NCI-H446 (cell line): ENCODE measurements around the gene CRTAC1.
"Not testable (repeated sequence)": the region's sequence is repeated elsewhere in the genome, so short reads cannot be mapped to it uniquely, and the experiment has no call there.

Source experiments
- DNase-seq, 2 experiments: peaks; one replicate each; lab custom pipeline; 2025; lab: John Stamatoyannopoulos, UW

The CRTAC1 gene

DNA sequence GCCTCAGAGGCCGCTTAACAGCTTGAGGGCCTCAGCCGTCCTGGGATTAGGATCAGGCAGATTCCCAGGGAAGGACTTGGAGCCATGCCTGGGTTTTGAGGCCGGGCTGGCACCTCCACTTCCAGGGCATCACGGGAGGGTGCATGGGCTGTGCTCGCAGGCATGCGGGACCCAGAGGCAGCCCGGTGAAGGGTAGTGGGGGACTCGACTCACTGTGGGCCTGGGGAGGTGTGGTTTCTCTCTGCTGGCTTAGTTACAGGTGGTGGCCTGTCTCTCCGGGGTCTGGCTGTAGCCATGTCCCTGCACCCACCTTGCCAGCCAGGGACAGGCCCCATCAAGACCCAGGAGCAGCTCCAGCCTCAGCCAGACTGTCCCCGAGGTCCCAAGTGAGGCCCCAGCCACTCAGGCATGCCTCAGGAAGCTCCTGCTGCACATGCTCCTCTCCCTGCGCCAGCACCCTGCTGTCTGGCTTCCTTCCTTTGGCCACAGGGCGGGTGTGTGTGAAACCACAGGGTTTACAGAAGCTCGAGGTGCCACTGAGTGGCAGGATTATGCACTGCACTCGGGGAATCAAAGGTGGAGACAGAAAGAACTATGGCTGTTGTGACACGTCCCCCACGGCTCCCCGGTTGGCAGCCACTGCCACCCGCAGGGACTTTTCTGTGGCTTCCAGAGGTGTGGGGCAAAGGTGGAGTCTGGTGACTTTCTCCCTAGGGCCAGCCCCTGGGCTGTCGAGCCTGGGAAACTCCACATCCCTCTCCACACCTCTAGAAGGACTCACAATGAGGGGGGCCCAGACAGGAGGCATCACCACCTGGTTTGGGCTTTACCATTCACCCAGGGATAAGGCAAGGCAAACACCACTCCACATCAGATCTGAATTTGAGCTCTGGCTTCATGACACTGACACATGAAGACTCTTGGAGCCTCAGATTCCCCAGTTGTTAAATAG is 161.1 kb downstream of the CRTAC1 start:
- peak; percentile 42 to 85 for DNase-seq

DNA sequence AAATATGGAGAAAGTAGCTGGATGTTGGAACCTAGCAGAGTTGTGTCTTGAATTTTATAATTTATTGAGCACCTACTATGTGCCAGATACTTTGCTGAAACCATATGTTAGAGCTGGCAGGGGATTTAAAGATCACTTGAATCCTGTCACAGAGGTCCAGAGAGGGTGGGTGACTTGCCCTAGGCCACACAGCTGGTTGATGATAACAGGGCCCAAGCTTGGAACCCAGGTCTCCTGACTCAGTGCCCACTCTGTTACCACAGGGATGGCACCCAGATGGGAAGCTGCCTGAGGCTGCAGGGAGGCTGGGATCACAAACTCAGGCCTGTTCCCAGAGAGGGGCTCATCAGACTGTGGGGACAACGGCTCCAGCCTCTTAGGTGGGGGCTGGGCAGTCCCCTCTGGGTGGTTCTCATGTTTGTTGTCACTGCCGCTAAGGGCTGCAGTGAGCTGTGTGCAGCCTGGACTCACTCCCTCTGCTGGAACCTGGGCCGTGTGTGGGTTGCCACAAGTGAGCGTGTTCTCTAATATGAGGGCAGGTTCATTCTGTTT is 162.2 kb downstream of the CRTAC1 start:
- no peak for DNase-seq

DNA sequence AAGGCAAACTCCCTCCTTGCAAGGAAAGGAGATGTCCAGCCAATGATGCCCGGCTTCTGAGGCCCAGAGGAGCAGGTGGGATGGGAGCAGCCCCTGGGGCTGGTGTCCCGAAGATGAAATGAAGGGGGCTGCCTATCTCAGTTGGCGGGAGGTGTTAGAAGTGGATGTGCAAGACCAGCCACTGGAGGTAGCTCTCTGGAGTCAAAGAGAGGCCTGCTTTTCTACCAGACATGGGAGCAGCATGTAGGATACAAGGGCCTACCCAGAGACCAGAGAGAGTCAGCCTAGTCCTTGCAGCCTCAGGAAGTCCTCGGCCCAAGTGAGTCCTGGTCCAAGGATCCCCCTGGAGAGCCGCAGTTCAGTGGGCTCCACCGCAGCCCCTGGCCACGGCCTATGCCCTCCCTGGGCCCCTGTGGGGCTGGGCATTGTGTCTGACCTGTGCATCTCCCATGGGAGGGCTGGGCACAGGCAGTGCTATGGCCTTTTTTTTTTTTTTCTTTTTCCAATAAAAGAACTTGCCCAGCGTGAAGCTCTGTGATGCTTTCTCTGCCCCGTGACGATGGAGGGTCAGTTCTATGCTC is 163.1 kb downstream of the CRTAC1 start:
- DNase-seq, result no peak

DNA sequence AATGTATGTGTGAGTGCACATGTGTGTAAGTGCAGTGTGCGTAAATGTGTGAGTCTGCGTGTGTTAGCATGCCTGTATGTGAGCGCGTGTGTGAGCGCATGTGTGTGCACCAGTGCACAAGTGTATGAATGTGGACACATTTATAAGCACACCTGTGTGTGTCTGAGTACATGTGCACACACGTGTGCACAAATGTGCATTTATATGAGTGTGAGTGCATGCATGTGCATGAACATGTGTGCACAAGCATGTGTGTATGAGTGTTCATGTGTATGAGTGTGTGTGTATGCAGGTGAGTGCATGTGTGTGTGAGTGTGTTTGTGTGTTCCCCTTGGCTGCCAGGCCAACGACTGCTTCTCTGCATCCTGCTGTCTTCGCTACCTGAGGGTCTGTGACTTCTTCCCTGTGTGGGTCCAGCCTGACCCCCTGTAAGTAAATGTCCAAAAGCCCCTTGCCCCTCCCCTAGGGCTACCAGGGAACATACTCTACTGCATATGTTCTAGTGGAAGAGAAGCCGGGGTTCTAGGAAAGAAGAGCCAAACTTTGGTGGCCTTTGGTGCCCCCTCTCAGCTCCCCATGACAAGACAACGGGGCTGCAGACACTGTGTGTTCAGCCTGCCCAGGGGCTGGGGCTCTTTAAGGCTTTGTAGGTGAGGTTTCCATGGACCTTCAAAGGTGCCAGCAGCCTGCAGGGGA is 163.7 kb downstream of the CRTAC1 start:
- DNase-seq, result no peak

DNA sequence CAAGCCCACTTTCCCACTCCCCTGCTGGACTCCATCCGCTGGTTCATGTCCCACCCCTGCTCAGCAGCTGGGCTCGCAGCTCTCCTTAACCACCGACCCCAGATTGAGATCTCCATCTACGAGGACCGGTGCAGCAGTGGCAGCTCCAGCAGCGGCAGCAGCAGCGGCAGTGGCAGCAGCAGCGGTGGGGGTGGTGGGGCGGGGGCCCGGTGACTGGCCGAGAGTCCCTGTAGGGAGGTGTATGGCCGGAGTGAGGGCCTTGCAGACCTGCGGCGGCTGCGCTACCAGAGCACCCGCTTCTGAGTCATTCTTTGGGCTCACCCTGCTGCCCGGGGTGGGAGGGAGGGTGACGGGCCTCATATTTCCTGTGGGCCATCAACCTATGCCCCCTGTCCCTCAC is 164.9 kb downstream of the CRTAC1 start:
- DNase-seq, result no peak

DNA sequence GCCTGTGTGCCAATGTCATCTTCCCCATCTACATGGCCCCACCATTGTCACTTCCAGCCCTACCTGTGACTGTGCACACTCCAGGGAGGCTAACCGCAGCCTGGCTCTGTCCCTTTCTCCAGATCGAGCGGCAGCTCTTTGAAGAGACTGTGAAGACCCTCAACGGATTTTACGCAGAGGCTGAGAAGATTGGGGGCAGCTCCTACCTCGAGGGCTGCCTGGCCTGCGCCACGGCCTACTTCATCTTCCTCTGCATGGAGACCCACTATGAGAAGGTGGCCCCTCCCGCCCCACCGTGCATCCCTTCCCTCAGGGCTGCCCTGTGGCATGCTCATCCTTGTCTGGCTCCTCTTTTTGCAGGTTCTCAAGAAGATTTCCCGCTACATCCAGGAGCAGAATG is 166.6 kb downstream of the CRTAC1 start:
- DNase-seq, result no peak

DNA sequence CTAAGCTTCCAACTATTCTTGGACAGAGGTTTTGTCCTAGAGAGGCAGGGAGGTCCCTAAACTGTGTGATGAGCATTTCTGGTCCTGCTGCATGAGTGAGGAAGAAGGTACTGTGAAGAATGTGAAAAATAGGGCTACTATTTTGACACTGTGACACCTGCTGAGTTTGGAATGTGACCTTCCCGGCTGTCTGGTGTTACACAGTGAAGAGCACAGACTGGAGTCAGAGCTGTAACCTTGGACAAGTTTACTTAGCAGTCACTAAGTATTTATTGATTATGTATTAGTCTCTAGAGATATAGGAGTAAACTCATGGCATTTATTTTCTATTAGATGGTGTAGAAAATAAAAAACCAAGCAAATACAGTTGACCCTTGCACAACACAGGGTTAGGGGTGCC is 168.5 kb downstream of the CRTAC1 start:
- DNase-seq, result no peak

DNA sequence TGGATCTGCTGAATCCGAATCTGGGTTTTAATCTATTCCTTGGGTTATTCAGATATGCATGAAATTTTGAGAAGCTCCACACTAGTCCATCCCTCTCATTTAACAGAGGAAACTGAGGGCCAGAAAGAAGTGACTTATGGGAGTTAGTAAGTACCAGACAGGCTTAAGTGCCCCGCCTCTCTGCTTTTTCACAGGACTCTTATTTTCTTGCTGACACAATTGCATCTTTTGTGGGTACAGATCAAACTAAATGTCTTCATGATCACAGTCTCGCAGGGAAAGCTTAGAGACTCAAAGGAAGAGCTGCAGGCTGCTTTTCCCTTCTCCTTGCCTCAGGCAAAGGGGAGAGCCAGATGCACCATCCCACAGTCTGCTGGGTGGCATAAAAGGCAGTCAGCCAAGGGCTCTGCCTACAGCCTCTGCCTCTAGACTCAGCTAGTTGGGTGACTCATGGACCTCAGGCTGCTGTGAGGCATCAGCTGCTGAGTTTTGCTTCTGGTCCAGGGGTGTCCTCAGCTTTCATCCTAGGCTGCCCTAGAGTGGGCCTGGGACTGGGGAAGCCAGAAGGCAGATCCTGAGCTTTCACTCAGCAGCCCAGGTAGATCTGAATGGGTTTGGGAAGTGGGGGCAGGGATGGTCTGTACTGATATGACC is 169.2 kb downstream of the CRTAC1 start:
- DNase-seq, result peak; percentile 17 to 73

DNA sequence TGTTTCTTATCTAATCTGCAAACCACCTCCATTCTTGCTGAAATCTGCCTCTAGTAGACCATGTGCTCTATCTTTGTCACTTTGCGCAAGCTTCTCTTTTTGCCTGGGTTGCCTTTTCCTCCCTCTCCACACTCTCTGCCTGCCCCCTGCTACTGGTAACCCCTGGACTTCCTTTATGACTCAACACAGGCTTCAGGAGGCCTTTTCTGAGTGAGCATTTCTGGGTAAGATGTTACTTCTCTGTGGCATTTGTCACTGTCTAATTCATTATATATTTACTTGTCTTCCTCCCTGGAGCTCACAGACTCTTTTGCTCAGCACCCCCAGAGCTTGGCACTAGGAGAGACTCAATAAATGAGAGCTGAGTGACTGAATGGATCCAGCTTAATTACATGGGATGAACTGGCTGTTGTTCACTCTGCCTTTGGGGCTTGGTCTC is 172.4 kb downstream of the CRTAC1 start:
- DNase-seq, result no peak

DNA sequence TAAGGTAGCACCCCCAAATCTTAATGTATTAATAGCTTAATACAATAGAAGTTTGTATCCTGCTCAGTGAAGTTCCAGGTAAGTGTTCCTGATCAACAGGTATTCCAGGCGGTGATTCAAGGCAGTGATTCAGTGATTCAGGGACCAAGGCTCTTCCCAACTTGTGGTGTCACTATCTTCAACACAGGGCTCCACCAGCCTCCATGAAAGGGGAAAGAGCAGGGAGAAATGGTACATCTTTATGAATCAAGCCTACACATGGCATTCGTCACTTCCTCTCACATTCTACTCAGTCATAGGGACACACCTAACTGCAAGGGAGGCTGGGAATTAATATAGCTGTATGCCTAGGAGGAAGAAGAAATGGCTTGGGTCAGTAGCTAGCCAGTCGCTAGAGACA is 175.7 kb downstream of the CRTAC1 start:
- no peak for DNase-seq

DNA sequence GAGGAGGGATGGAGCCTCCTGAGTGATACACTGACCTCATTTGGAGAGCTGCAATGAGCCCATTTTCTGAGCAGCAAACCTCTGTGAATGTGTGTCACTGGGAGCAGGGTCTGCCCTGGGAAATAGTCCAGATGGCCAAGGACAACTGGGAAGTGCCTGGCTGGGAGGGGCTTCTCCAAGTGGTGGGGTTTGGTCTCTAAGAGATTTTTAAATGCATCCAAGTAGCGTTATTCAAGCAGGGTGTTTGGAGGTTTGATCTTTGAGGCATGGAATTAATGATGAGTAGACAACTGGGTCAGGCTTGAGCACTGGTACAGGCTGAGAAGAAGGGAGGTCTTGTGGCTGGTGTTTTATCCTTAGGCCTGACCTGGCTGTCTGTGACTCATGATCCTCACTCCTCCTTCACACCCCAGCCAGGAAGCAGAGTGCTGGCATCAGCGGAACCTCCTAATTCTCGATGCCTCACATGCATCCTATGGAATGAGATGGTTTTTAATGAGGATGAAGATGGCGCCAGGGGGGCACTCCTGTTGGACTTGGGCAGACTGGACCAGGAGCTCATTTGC is 177.5 kb downstream of the CRTAC1 start:
- no peak for DNase-seq

DNA sequence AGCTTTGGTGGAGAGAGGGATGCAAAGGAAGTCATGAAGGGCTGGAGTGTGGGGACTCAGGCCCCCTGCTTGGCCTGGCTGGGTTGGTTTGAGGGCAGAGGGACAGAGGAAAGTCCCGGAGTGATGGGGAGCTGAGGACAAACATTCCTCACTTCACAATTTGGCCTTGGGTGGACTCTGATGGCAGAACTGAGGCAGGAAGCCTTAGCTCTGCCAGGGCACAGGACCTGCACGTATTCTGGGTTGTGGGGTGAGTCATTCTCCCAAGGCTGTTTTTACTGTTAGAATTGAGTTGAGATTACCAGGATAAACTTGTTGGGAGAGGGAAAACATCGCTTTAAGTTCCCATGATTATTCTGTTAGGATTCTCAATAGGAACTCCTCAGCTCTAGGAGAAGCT is 178.1 kb downstream of the CRTAC1 start:
- DNase-seq, result no peak

DNA sequence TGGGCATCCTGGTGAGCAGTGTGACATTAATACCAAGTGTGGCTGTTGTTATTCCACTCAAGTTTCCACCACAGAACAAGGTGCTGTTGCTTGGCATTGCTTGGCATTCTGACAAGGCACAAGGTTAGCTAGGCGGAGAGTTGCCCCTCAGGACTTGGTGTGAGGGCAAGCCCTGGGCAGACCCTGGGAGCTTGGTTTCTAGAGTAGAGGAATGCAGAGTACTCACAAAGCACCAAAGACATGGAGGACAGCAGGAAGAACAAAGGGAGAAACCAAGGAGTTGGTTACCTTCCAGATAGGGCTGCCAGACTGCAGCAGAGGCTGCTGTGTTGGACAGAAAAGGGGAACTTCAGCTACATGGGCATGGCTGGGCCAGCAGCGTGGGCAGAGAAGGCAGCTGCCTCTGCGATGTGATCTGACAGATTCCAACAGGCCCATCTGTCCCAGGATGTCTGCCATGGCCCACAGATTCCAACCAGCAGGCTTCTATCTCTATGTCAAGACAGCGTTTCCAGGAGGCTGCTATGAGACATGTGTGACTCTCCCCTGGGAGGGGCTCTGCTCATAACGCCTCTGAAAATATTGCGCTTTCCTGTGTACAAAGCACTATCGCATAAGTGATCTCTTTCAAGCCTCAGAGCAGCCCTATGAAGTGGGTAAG is 178.9 kb downstream of the CRTAC1 start:
- DNase-seq, result peak in 1 of 2 experiments; percentile 66

DNA sequence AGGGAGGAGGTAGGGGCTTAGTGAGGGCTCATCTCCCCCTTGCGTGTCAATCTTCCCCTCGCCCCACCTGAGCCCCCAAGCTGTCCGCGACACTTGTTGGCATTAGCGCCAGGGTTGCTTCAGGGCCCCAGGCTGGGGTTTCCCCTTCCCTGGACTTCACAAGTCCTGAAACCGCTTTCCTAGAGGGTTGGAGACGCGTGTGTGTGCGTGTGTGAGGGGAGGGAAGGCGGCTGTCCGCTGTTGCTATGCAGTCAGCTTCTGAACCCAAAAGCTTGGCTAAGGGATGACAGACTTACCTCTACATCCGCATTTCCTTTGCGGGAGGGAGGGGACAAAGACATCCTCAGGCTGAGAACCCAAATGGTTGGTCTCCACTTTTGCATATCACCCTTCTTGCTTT is 180.0 kb downstream of the CRTAC1 start:
- DNase-seq, result no peak

DNA sequence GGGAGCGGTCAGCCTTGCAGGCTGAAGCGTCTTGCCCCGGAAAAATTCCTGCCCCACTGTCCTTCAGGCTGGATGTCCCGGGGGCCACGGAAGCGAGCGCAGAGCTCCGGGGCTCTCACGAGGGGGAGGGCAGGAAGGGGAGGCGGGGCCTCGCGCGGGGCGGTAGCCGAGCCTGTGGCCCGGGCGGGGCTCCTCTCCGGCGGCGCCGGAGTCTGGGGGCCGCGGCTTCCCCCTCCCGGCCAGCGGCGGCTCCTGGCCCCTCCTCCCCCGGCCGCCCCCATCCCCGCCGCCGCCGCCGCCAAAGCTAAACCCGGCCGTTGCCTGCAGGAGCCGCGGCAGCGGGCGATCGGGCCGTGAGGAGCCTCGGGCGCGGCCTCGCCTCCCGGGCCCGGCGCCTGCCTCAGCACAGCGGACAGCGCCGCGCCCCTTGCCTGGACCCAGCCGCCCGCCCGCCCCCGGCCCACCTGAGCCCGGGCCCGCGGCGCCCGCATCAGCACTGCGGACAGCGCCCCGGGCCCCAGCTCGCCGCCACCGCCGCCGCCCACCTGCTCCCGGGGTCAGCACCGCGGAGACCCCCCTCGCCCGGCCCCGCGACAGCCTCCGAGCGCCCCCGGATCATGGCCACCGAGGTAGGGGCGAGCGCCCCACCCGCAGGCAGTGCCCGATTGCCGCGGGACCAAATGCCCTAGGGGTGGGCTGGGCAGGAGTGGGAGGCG is 180.6 kb downstream of the CRTAC1 start, which contains the start of gene GOLGA7B:
Gene GOLGA7B, plus strand, starts transcription at position 157 of the 716 bp plus-strand sequence. Its CDS starts 461 bp downstream, at position 618.
- DNase-seq, result no peak

DNA sequence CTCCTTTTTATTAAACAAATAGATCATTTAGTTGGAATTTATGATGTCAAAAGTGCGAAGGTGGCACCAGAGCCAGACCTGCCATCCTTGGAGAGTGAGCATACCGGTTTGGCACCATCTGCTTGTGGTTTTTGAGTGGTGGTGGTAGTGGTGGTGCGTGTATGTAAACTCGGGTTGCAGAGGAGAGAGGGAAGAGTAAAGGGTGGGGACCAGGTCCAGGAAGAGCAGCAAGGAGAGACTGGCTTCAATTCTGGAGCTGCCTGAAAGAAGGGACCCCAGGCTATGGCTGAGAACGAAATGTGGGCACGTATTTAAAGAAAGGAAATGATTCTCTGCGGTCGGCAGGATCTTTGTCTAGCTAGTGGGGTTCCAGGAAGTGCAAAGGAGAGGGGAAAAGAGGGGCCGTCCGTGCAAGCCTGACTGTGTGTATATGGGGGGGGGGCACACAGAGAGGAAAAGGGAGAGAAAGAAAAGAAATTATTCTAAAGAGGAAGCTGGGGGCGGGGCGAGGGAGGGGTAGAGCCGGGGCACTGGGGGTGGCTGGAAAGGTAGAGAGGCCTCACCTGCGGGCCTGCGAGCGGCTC is 181.2 kb downstream of the CRTAC1 start:
- DNase-seq, result no peak

DNA sequence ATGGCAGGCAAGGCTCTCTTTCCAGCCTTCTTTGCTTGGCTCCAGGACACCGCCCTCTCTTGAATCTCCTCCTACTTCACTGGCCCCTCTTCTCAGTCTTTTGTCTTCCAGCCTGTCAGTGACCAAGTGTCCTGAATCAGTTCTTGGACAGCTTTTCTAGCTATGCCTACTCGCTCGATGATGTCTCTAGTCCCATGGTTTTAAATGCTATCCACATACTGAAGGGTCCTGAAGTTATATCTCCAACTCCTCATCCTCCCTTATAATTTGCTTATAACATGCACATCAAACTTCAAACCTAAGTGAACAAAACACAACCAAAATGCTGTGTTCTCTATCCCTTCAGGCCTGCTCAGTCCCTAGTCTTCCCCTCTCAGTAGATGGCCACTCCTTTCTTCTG is 185.7 kb downstream of the CRTAC1 start:
- DNase-seq, result no peak

DNA sequence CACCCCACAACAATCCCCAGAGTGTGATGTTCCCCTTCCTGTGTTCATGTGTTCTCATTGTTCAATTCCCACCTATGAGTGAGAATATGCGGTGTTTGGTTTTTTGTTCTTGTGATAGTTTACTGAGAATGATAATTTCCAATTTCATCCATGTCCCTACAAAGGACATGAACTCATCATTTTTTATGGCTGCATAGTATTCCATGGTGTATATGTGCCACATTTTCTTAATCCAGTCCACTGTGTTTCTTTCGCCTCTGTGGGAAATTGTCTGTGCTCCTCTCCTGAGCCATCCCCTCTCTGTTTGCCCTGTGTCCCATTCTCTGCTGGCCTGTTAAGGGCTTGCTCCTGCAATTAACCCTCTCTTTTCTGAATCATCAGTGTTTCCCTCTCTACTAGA is 186.4 kb downstream of the CRTAC1 start:
- not testable (repeated sequence) for DNase-seq

DNA sequence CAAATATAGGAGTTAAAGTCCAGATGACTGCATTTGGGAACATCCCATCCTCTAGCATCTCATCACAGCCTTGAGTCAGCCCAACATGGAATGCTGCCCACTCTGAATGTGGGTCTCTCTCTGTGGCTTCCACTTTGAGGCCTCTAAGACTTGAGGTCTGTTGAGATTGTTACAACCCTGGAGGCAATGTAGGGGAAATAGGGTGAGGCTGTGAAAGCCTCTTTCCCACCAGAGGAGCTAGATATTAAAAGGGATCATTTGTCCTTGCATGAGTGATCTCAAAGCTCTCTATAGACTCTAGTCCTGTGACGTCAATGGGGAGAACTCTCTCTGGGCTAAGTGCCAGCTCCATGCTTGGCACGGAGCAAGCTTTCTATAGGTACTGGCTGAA is 187.1 kb downstream of the CRTAC1 start:
- DNase-seq, result peak in 1 of 2 experiments; percentile 43
